NT2/D1 (cell line): ENCODE results near the gene CELSR2.

Source experiments
- SUZ12 ChIP-seq: IDR thresholded peaks from 2 replicates; pipeline ENCODE4 v1.6.1; 2011; ENCODE audit not compliant: insufficient read length, insufficient read depth; ENCODE audit errors: extremely low read depth
- YY1 ChIP-seq: IDR thresholded peaks from 2 replicates; pipeline ENCODE4 v1.6.1; 2011; ENCODE audit not compliant: insufficient read length, insufficient read depth
- ZNF274 ChIP-seq: IDR thresholded peaks from 2 replicates; pipeline ENCODE4 v1.6.1; 2011; ENCODE audit warnings: mild to moderate bottlenecking, low read depth, low read length

GRCh38 chr1:109229531-109230127 lies 19.7 kb upstream of the CELSR2 start:
- TF ChIP-seq ZNF274: no peak
- TF ChIP-seq SUZ12: no peak
- no peak for TF ChIP-seq YY1
